ENCODE measurements around the gene ULK4. TPM values are rescaled to one million over a fixed set of nuclear protein-coding genes. Genes with fewer than 3 reads are reported as not detected.
A peak's percentile ranks its signal among the peaks of the same experiment; 100 is the strongest.

The ULK4 gene
- polyA plus RNA-seq, 1 of the 3 experiments (the other 2 are of a cell fraction): 6.2 TPM

DNA sequence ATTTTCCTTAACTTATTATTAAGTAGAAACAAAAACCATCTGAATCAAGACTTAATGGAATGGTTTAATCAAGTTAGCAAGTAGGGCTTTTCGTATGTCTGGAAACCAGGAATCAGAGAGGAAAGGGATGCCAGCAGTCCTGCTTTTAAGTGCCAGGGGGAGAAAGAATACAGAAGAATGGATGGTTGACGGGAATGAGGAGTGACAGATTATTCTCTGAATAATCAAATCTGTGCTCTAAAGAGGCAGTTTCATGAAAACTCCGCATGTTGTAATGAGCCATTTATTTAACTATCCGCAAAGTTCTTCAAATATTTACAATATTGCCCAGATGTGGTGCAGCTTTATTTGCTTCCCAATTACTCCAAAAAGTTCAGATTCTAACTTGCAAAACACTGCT is 659.6 kb downstream of the ULK4 start (continued):
- TF ChIP-seq FOXM1 (IDR thresholded peaks at IDR 0.05; ENCODE audit: low read depth): no peak
- peak; percentile 27; the same call in 1 of the 2 replicates for TF ChIP-seq RAD21 (IDR thresholded peaks at IDR 0.05; ENCODE audit: low read length)

DNA sequence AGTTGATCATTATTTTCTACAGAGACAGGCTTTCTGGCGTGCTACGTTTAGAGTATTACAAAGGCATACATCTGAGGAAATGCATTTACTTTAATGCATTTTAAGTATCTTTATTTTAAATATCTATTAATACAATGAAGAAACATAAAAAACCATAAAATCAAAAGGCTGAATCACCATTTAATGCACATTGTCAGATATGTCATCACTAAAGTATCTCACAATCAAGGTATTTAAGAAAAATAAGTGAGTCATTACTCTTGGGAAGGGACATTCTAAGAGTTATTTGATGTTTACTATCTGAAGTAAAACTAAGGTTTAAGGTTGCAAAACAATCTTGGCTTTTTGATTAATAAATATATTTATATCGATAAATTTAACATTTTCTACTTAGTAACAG is 660.4 kb downstream of the ULK4 start:
- no peak for DNase-seq
- ChIA-PET POLR2A (no interaction called here), CTCF (no interaction called here)
- H3K79me2 ChIP-seq (ENCODE audit: insufficient read depth): no peaks in the 10 kb centered on the region
- H3K27ac ChIP-seq (ENCODE audit: low read depth in 2 of 2, low read length in 1 of 2): peak overlapping the region in 1 of 2 experiments; percentile 62; a peak in 1 of 4 replicates
- peak; percentile 32; the same call in 1 of the 2 replicates for TF ChIP-seq FOSL2 (IDR thresholded peaks at IDR 0.05; ENCODE audit: borderline replicate concordance, low read depth)
- no peak for TF ChIP-seq RAD21 (IDR thresholded peaks at IDR 0.05; ENCODE audit: low read length)
- no peak for TF ChIP-seq NFIC (IDR thresholded peaks at IDR 0.05; ENCODE audit: borderline replicate concordance)
- TF ChIP-seq, protein P1, sequence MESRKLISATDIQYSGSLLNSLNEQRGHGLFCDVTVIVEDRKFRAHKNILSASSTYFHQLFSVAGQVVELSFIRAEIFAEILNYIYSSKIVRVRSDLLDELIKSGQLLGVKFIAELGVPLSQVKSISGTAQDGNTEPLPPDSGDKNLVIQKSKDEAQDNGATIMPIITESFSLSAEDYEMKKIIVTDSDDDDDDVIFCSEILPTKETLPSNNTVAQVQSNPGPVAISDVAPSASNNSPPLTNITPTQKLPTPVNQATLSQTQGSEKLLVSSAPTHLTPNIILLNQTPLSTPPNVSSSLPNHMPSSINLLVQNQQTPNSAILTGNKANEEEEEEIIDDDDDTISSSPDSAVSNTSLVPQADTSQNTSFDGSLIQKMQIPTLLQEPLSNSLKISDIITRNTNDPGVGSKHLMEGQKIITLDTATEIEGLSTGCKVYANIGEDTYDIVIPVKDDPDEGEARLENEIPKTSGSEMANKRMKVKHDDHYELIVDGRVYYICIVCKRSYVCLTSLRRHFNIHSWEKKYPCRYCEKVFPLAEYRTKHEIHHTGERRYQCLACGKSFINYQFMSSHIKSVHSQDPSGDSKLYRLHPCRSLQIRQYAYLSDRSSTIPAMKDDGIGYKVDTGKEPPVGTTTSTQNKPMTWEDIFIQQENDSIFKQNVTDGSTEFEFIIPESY (IDR thresholded peaks at IDR 0.05; ENCODE audit: borderline replicate concordance, low read depth): no peak
- peak; percentile 25; the same call in 1 of the 2 replicates for TF ChIP-seq PBX3 (IDR thresholded peaks at IDR 0.05)
- 0 out of 2 replicates have a peak, but pooled peaks have one; percentile 15 for TF ChIP-seq JUND (IDR thresholded peaks at IDR 0.05)
- TF ChIP-seq EP300 (IDR thresholded peaks at IDR 0.05; ENCODE audit: borderline replicate concordance in 1 of 2, low read depth in 1 of 2, low read length in 1 of 2): no peak
- TF ChIP-seq RCOR1 (IDR thresholded peaks at IDR 0.05; ENCODE audit: low read length): no peak
- TF ChIP-seq, protein P2, sequence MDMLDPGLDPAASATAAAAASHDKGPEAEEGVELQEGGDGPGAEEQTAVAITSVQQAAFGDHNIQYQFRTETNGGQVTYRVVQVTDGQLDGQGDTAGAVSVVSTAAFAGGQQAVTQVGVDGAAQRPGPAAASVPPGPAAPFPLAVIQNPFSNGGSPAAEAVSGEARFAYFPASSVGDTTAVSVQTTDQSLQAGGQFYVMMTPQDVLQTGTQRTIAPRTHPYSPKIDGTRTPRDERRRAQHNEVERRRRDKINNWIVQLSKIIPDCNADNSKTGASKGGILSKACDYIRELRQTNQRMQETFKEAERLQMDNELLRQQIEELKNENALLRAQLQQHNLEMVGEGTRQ (IDR thresholded peaks at IDR 0.05; ENCODE audit: borderline replicate concordance, low read depth, low read length): no peak
- TF ChIP-seq SMC3 (IDR thresholded peaks at IDR 0.05; ENCODE audit: low read depth, low read length): no peak
- TF ChIP-seq GATA2 (CRISPR knock-in tag; IDR thresholded peaks at IDR 0.05): no peak
- H3K4me2 ChIP-seq: no peak overlapping the region
- H3F3A ChIP-seq (replicated peaks; ENCODE audit: insufficient read depth): peaks cover 5% of the 10 kb centered on the region
- no peaks in the 10 kb centered on the region for H3K27me3 ChIP-seq (ENCODE audit: insufficient read depth)
- H4K20me1 ChIP-seq (ENCODE audit: insufficient read depth): no peaks in the 10 kb centered on the region
- H3K36me3 ChIP-seq (replicated peaks in 1 of 2; ENCODE audit: control insufficient read depth in 1 of 2, insufficient read depth in 2 of 2, low read length in 1 of 2): no peaks in the 10 kb centered on the region
- H2AFZ ChIP-seq (ENCODE audit: low read depth): no peak overlapping the region
- H3K9ac ChIP-seq: no peak overlapping the region
- H3K4me3 ChIP-seq (ENCODE audit: low read depth in 2 of 2, low read length in 1 of 2): no peak overlapping the region
- no peaks in the 10 kb centered on the region for H3K9me2 ChIP-seq
- whole genome bisulfite sequencing (ENCODE audit: low lambda C conversion rate): 94% methylated on average over 3 of the region's 3 CpGs
- no peaks in the 10 kb centered on the region for H3K9me3 ChIP-seq
- peaks cover 0 to 27% of the 10 kb centered on the region in 2 experiments; a peak in 3 of 4 replicates for H3K4me1 ChIP-seq (ENCODE audit: control insufficient read depth in 1 of 2, insufficient read depth in 2 of 2, low read depth in 1 of 2, low read length in 1 of 2)
